Activated CD8-positive, alpha-beta memory T cell treated with anti-CD3 and anti-CD28 coated beads for 1 hour (primary cell): ENCODE data around the gene DNAH6.
"Not testable (repeated sequence)": the region's sequence is repeated elsewhere in the genome, so short reads cannot be mapped to it uniquely, and the experiment has no call there.

Source experiments
- DNase-seq, 2 donors: peaks; one replicate each; pipeline ENCODE4 v3.0.0-alpha.2; 2020; ENCODE audit warnings: low read depth in 1 of 2; ENCODE audit errors: extremely low read depth in 1 of 2

DNAH6 gene

GRCh38 chr2:84858937-84859336 lies 342.6 kb downstream of the DNAH6 start:
- DNase-seq: no peak

GRCh38 chr2:84861539-84861938 lies 345.2 kb downstream of the DNAH6 start:
- no peak for DNase-seq

GRCh38 chr2:84862006-84862405 lies 345.7 kb downstream of the DNAH6 start:
- no peak for DNase-seq

GRCh38 chr2:84865181-84865783 lies 349.0 kb downstream of the DNAH6 start:
- DNase-seq: no peak

GRCh38 chr2:84866122-84866521 lies 349.8 kb downstream of the DNAH6 start:
- DNase-seq: no peak

- DNase-seq: not testable (repeated sequence)
Measured at GRCh38 chr2:84868327-84868726, 352.0 kb downstream of the DNAH6 start.
